Measurements from ENCODE around the gene ZMYND8.
"Not testable (repeated sequence)": the region's sequence is repeated elsewhere in the genome, so short reads cannot be mapped to it uniquely, and the experiment has no call there.

The ZMYND8 gene

GRCh38 chr20:47370850-47371782, 14.6 kb upstream of the ZMYND8 start:
- no peak for DNase-seq

GRCh38 chr20:47370214-47370613, 13.7 kb upstream of the ZMYND8 start:
- no peak for DNase-seq

GRCh38 chr20:47368301-47368700, 11.8 kb upstream of the ZMYND8 start:
- no peak for DNase-seq

GRCh38 chr20:47366301-47366700, 9.8 kb upstream of the ZMYND8 start:
- DNase-seq: not testable (repeated sequence)

GRCh38 chr20:47365023-47365764, 8.7 kb upstream of the ZMYND8 start:
- DNase-seq: no peak

- no peak for DNase-seq
Observed at GRCh38 chr20:47362361-47363219, 6.1 kb upstream of the ZMYND8 start.

- DNase-seq: no peak
Observed at GRCh38 chr20:47361057-47361915, 4.8 kb upstream of the ZMYND8 start.

- DNase-seq: no peak
Observed at GRCh38 chr20:47360297-47361056, 4.0 kb upstream of the ZMYND8 start.

- DNase-seq: no peak
Observed at GRCh38 chr20:47359530-47360296, 3.2 kb upstream of the ZMYND8 start.

GRCh38 chr20:47358672-47359529, 2.4 kb upstream of the ZMYND8 start:
- DNase-seq: no peak

GRCh38 chr20:47358039-47358671, 1.7 kb upstream of the ZMYND8 start:
- DNase-seq: no peak

GRCh38 chr20:47357296-47358038, 968 bp upstream of the ZMYND8 start:
- DNase-seq: peak; percentile 30

GRCh38 chr20:47356220-47356525, 326 bp downstream of the ZMYND8 start:
- no peak for DNase-seq

GRCh38 chr20:47355489-47356219, 845 bp downstream of the ZMYND8 start:
- DNase-seq: no peak

- no peak for DNase-seq
Observed at GRCh38 chr20:47354714-47355488, 1.6 kb downstream of the ZMYND8 start.

GRCh38 chr20:47354464-47354713, 2.1 kb downstream of the ZMYND8 start:
- no peak for DNase-seq
